Subcutaneous adipose tissue (tissue), 4 donors: ENCODE data around the gene PLXNA4. TPM values are rescaled to one million over a fixed set of nuclear protein-coding genes. Genes with fewer than 3 reads are reported as not detected.

Experiments used
- total RNA-seq, 4 donors: library from RNA; depleted of rRNA; stranded (reverse); fragments of >200 nt; gene quantifications; one replicate each; pipeline ENCODE4 v1.1.0, GENCODE V29; 2016
- TF ChIP-seq, protein P1 (sequence below): fragments of 450-650 bp; IDR thresholded peaks from one replicate; pipeline ENCODE4 v1.5.1; 2016; ENCODE audit warnings: low read depth, mild to moderate bottlenecking, control low read depth, antibody characterized with exemption, moderate library complexity

The PLXNA4 gene
- total RNA-seq, 4 donors from 2014 or later: 30.2 to 112 (median 54.6) TPM

DNA sequence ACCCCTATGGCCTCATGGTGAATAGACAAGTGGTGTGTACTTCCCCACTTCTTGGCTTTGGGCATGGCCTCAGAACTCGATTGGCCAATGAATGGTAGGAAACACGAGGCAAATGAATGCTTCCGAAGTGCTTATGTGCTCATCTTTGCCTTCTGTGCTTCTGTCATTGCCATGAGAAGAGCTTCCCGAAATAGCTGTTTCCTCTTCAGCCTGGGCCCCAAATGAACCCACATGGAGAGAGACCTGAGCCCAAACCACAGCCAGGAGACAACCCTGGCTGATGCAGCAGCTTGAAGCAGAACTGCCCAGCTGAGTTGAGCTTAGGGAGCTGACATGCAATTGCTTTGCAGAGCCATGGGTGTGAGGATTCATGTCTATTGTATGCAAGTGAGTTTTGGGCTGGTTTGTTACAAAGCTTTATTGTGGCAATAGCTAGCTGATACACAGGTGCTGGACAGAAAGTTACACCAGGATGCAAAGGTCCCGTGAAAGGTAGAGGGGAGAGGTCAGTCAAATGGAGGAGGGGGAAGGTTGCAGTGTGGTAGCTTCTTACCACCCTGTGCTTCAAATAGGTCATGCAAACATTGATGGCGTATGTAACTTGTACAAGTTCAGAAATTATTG lies 328.2 kb downstream of the PLXNA4 start:
- TF ChIP-seq, protein P1, sequence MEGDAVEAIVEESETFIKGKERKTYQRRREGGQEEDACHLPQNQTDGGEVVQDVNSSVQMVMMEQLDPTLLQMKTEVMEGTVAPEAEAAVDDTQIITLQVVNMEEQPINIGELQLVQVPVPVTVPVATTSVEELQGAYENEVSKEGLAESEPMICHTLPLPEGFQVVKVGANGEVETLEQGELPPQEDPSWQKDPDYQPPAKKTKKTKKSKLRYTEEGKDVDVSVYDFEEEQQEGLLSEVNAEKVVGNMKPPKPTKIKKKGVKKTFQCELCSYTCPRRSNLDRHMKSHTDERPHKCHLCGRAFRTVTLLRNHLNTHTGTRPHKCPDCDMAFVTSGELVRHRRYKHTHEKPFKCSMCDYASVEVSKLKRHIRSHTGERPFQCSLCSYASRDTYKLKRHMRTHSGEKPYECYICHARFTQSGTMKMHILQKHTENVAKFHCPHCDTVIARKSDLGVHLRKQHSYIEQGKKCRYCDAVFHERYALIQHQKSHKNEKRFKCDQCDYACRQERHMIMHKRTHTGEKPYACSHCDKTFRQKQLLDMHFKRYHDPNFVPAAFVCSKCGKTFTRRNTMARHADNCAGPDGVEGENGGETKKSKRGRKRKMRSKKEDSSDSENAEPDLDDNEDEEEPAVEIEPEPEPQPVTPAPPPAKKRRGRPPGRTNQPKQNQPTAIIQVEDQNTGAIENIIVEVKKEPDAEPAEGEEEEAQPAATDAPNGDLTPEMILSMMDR: no peak

DNA sequence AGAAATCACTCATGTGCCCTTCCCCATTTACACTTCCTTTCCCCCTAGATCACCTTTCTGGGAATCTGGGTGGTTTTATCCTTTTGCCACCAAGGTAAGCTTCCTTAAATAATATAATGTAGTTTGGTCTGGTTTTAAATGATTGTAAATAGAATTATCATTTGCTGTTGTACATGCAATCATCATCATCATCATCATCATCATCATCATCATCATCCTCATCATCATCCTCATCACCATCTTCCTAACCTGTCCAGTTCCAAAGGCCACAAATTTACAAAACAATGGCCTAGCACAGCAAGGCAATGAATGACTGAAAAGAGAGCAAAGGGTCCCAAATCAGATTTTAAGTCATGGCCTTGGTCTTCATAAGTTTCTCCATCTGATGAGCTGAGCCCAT lies 329.7 kb downstream of the PLXNA4 start:
- TF ChIP-seq, protein P1: no peak

DNA sequence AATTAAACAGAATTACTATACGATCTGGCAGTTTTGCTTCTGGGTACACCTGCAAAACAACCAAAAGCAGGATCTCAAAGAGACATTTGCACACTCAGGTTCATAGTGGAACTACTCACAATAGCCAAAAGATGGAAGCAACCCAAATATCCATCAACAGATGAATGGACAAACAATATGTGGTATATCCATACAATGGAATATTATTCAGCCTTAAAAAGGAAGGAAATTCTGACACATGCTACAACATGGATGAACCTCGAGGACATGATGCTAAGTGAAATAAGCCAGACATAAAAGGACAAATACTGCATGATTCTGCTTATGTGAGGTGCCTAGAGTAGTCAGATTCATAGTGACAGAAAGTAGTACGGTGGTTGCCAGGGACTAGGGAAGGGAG lies 330.7 kb downstream of the PLXNA4 start:
- TF ChIP-seq, protein P1: no peak

DNA sequence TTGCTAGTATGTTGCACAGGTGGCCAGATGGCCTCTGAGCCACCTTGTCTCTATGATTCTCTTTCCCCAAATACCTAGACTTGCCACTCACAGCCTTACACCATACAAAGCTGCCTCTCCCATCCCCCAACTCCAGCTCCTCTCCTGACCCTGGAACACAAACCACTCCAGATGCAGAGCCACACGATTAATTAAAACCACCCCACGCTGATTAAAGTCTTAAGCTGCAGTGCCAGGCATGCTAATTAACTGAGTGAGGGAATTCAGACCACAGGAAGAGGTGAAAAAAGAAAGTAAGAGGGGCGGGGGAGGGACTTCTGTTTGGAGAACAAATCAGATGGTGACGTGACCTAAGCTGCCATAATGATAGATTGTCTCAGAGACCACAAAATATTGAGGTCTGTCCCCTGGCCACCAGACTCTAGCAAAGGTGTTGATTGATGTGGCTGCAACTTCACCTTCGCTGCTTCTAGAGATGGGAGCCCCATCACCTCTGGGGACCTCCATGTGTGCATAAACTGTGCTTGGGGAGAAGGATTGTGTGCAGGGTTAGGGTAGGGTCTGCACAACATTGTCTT lies 331.3 kb downstream of the PLXNA4 start:
- TF ChIP-seq, protein P1: no peak

DNA sequence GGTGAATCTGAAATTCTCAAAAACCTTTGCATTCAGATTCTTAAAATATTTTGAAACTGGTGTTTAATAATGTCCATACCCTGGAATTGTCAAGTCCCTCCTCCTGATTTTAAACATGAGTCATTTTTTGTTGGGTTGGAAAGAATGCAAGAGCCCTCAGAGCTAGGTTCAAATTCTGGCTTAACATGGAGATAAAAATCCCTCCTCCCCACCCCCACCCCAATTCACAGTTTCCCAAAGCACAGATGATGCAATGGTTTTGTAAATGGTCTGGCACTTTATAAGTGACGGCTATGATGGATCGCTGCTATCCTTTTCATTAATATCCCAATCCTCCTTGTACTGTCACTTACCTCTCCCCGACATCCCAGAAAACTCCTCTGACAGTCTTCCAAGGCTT lies 332.8 kb downstream of the PLXNA4 start:
- TF ChIP-seq, protein P1: no peak

DNA sequence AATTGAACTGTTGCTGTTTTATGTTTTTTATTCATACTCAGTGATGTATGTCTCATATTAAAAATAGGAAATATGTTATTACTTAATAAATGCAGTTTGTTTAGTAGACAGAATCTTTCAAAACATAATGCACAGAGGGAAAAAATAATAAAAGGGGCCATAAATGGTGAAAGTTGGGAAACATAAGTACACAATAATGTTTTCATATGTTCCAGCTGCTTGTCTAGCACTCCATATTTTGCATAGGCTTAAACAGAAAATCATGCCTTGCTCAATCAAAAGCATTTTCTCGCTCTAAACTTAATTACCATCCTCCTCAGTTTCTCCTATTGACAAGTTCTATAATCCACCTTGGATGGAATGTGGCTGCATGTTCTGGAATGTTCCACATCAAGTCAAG lies 333.2 kb downstream of the PLXNA4 start:
- TF ChIP-seq, protein P1: no peak

DNA sequence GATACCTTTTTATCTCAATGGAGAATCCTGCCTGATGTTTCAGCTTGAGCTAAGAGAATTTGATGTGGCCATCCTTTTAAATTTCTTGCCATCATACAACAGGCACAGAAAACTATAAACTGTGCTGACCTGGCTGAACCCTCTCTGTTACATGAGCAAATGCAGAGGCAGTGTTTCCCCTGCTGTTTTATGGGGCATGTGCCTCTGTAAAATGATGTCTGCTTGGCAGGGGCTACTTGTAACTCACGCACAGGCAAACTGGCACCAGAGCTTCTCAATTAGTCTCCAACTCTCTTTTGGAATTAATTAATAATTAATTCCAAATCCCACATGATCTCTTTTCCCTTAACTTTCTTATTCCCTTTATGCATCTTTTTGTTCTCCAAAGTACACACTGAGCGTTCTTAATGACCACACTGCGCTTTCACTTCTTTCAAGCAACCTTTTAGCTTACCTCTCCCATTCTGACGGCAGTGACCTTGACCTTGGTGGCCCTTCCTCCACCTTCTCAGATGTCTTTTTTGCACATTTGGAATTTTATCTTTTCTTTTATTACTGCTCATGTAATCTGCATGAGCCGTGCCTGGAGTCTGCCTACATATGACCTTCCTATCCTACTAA lies 334.0 kb downstream of the PLXNA4 start:
- TF ChIP-seq, protein P1: no peak
